ENCODE results near the gene FOXC1. TPM values are rescaled to one million over a fixed set of nuclear protein-coding genes. Genes with fewer than 3 reads are reported as not detected.

The FOXC1 gene
- total RNA-seq, 1 donor from 2014 or later: 2.9 TPM

- Mint-ChIP-seq H3K36me3 (ENCODE audit: low read depth, unreplicated experiment) (peaks cover 3% of the 10 kb centered on the region), H3K27me3 (ENCODE audit: low read depth, unreplicated experiment) (peaks cover 23% of the 10 kb centered on the region), H3K27ac (ENCODE audit: unreplicated experiment) (no peak overlapping the region), H3K9me3 (ENCODE audit: unreplicated experiment) (peaks cover 3% of the 10 kb centered on the region), H3K4me1 (ENCODE audit: low read depth, unreplicated experiment) (no peaks in the 10 kb centered on the region), H3K4me3 (ENCODE audit: unreplicated experiment) (no peak overlapping the region)
- Histone ChIP-seq H3K4me2 (ENCODE audit: low read length) (no peak overlapping the region), H2AFZ (ENCODE audit: low read depth, low read length) (no peak overlapping the region), H3K36me3 (ENCODE audit: insufficient read depth, low read length) (no peaks in the 10 kb centered on the region), H3K4me1 (ENCODE audit: insufficient read depth, low read length) (no peaks in the 10 kb centered on the region), H3K4me3 (ENCODE audit: insufficient read depth, low read depth, low read length) (no peak overlapping the region), H4K20me1 (ENCODE audit: insufficient read depth, low read length) (no peaks in the 10 kb centered on the region), H3K27me3 (ENCODE audit: insufficient read depth, low read length) (no peaks in the 10 kb centered on the region), H3K27ac (ENCODE audit: low read depth, low read length) (no peak overlapping the region), H3K9me3 (ENCODE audit: insufficient read depth, low read depth, low read length) (no peaks in the 10 kb centered on the region), H3K79me2 (ENCODE audit: insufficient read depth, low read length) (no peaks in the 10 kb centered on the region), H3K9ac (ENCODE audit: low read length) (no peak overlapping the region)
- TF ChIP-seq CTCF (IDR thresholded peaks at IDR 0.05; ENCODE audit: insufficient read depth, low read depth, low read length) (no peak), EZH2 (IDR thresholded peaks at IDR 0.05; ENCODE audit: insufficient read depth, low read length) (no peak)
- FAIRE-seq: no peak
- DNase-seq (ENCODE audit: low read depth): no peak
Measured at GRCh38 chr6:1657771-1658165, 48.1 kb downstream of the FOXC1 start.

- no peak for TF ChIP-seq EZH2 (IDR thresholded peaks at IDR 0.05; ENCODE audit: insufficient read depth, low read length)
- TF ChIP-seq CTCF (IDR thresholded peaks at IDR 0.05; ENCODE audit: insufficient read depth, low read depth, low read length): no peak
- no peak for DNase-seq (ENCODE audit: low read depth)
- no peaks in the 10 kb centered on the region for H3K9me3 ChIP-seq (ENCODE audit: insufficient read depth, low read depth, low read length)
- no peaks in the 10 kb centered on the region for H3K27me3 ChIP-seq (ENCODE audit: insufficient read depth, low read length)
- H3K4me1 ChIP-seq (ENCODE audit: insufficient read depth, low read length): no peaks in the 10 kb centered on the region
- Mint-ChIP-seq H3K36me3 (ENCODE audit: low read depth, unreplicated experiment) (peaks cover 3% of the 10 kb centered on the region), H3K4me3 (ENCODE audit: unreplicated experiment) (no peak overlapping the region), H3K4me1 (ENCODE audit: low read depth, unreplicated experiment) (no peaks in the 10 kb centered on the region), H3K9me3 (ENCODE audit: unreplicated experiment) (peaks cover 3% of the 10 kb centered on the region), H3K27ac (ENCODE audit: unreplicated experiment) (no peak overlapping the region), H3K27me3 (ENCODE audit: low read depth, unreplicated experiment) (peaks cover 19% of the 10 kb centered on the region)
- no peak overlapping the region for H2AFZ ChIP-seq (ENCODE audit: low read depth, low read length)
- H4K20me1 ChIP-seq (ENCODE audit: insufficient read depth, low read length): no peaks in the 10 kb centered on the region
- no peak overlapping the region for H3K4me3 ChIP-seq (ENCODE audit: insufficient read depth, low read depth, low read length)
- no peak overlapping the region for H3K9ac ChIP-seq (ENCODE audit: low read length)
- no peak overlapping the region for H3K4me2 ChIP-seq (ENCODE audit: low read length)
- H3K36me3 ChIP-seq (ENCODE audit: insufficient read depth, low read length): no peaks in the 10 kb centered on the region
- H3K27ac ChIP-seq (ENCODE audit: low read depth, low read length): no peak overlapping the region
- FAIRE-seq: no peak
- no peaks in the 10 kb centered on the region for H3K79me2 ChIP-seq (ENCODE audit: insufficient read depth, low read length)
Measured at GRCh38 chr6:1658212-1659005, 48.7 kb downstream of the FOXC1 start.

- Mint-ChIP-seq H3K36me3 (ENCODE audit: low read depth, unreplicated experiment) (peaks cover 3% of the 10 kb centered on the region), H3K27ac (ENCODE audit: unreplicated experiment) (no peak overlapping the region), H3K9me3 (ENCODE audit: unreplicated experiment) (peaks cover 3% of the 10 kb centered on the region), H3K4me3 (ENCODE audit: unreplicated experiment) (no peak overlapping the region), H3K27me3 (ENCODE audit: low read depth, unreplicated experiment) (peaks cover 21% of the 10 kb centered on the region), H3K4me1 (ENCODE audit: low read depth, unreplicated experiment) (no peaks in the 10 kb centered on the region)
- Histone ChIP-seq H3K79me2 (ENCODE audit: insufficient read depth, low read length) (no peaks in the 10 kb centered on the region), H3K4me2 (ENCODE audit: low read length) (no peak overlapping the region), H2AFZ (ENCODE audit: low read depth, low read length) (no peak overlapping the region), H3K36me3 (ENCODE audit: insufficient read depth, low read length) (no peaks in the 10 kb centered on the region), H3K9me3 (ENCODE audit: insufficient read depth, low read depth, low read length) (no peaks in the 10 kb centered on the region), H4K20me1 (ENCODE audit: insufficient read depth, low read length) (no peaks in the 10 kb centered on the region), H3K27me3 (ENCODE audit: insufficient read depth, low read length) (no peaks in the 10 kb centered on the region), H3K9ac (ENCODE audit: low read length) (no peak overlapping the region), H3K27ac (ENCODE audit: low read depth, low read length) (no peak overlapping the region), H3K4me3 (ENCODE audit: insufficient read depth, low read depth, low read length) (no peak overlapping the region), H3K4me1 (ENCODE audit: insufficient read depth, low read length) (no peaks in the 10 kb centered on the region)
- no peak for DNase-seq (ENCODE audit: low read depth)
- no peak for FAIRE-seq
- TF ChIP-seq CTCF (IDR thresholded peaks at IDR 0.05; ENCODE audit: insufficient read depth, low read depth, low read length) (no peak), EZH2 (IDR thresholded peaks at IDR 0.05; ENCODE audit: insufficient read depth, low read length) (no peak)
Measured at GRCh38 chr6:1659816-1660215, 50.1 kb downstream of the FOXC1 start.
